Endodermal cell (in vitro differentiated cells): Measurements from ENCODE around the gene RBL1. TPM values are rescaled to one million over a fixed set of nuclear protein-coding genes. Genes with fewer than 3 reads are reported as not detected.
"Not testable (repeated sequence)": the region's sequence is repeated elsewhere in the genome, so short reads cannot be mapped to it uniquely, and the experiment has no call there.

Source experiments
- DNase-seq: peaks from one replicate; pipeline ENCODE4 v3.0.0-alpha.2; 2017
- H3K27ac ChIP-seq: 2 replicates; pipeline ENCODE4 v1.5.1; 2013; ENCODE audit warnings: mild to moderate bottlenecking, low read depth, low read length, moderate library complexity
- H3K27me3 ChIP-seq: 2 replicates; pipeline ENCODE4 v1.6.1; 2013; ENCODE audit warnings: mild to moderate bottlenecking, low read length, moderate library complexity; ENCODE audit not compliant: insufficient read depth, control insufficient read depth, poor library complexity, severe bottlenecking
- H3K36me3 ChIP-seq: 2 replicates; pipeline ENCODE4 v1.7.0; 2013; ENCODE audit warnings: mild to moderate bottlenecking, low read length, moderate library complexity; ENCODE audit not compliant: control insufficient read depth, insufficient read depth
- H3K4me1 ChIP-seq: one replicate; pipeline ENCODE4 v1.7.0; 2013; ENCODE audit warnings: low read length; ENCODE audit not compliant: control insufficient read depth, insufficient read depth
- H3K4me3 ChIP-seq: 2 replicates; pipeline ENCODE4 v1.5.1; 2013; ENCODE audit warnings: mild to moderate bottlenecking, low read length, moderate library complexity
- H3K9ac ChIP-seq: 2 replicates; pipeline ENCODE4 v1.6.1; 2013; ENCODE audit warnings: mild to moderate bottlenecking, low read length, moderate library complexity; ENCODE audit not compliant: poor library complexity, severe bottlenecking; ENCODE audit errors: extremely low read depth
- H3K9me3 ChIP-seq: 2 replicates; pipeline ENCODE4 v1.6.1; 2013; ENCODE audit warnings: mild to moderate bottlenecking, low read length, moderate library complexity; ENCODE audit not compliant: control insufficient read depth
- H3K27ac Mint-ChIP-seq: 2 replicates; pipeline ENCODE4 v1.8.0; 2020; ENCODE audit warnings: mixed read lengths
- H3K27me3 Mint-ChIP-seq: 2 replicates; pipeline ENCODE4 v1.8.0; 2021; ENCODE audit warnings: mild to moderate bottlenecking, mixed read lengths; ENCODE audit not compliant: insufficient read depth
- H3K36me3 Mint-ChIP-seq: 2 replicates; pipeline ENCODE4 v1.8.0; 2020; ENCODE audit warnings: low read depth, mixed read lengths
- H3K4me1 Mint-ChIP-seq: 2 replicates; pipeline ENCODE4 v1.8.0; 2020; ENCODE audit warnings: mixed read lengths
- H3K4me3 Mint-ChIP-seq: 2 replicates; pipeline ENCODE4 v1.8.0; 2020; ENCODE audit warnings: mild to moderate bottlenecking, moderate library complexity, mixed read lengths
- H3K9me3 Mint-ChIP-seq: 2 replicates; pipeline ENCODE4 v1.8.0; 2020; ENCODE audit warnings: mild to moderate bottlenecking, mixed read lengths
- WGBS, 2 experiments: methylation state at CpG; one replicate each; pipeline versions ENCODE4 v1.1.5 to v1.1.7; 2013; ENCODE audit warnings: missing lambda C conversion rate in 2 of 2, mixed read lengths in 1 of 2; ENCODE audit not compliant: insufficient coverage in 1 of 2, insufficient read length in 1 of 2; 5-methylcytosine and 5-hydroxymethylcytosine counted together
- total RNA-seq, 2 donors: library from RNA; stranded (reverse); fragmentation: NEBNext Ultra II Directional in 1 of 2; extraction: Animal tissue kit (Norgen Biotek cat#: 25700) in 1 of 2; gene quantifications; 2 replicates in 1 of 2; 3 replicates in 1 of 2; pipeline ENCODE4 v1.2.1, GENCODE V29; 2021
- TF ChIP-seq, protein P1 (sequence below): fragments of 200-600 bp; sonication (generic); conservative IDR thresholded peaks from 2 replicates; pipeline ENCODE4 v1.5.0; 2021; ENCODE audit warnings: antibody characterized with exemption, mild to moderate bottlenecking

The RBL1 gene
- total RNA-seq, 2 donors from 2014 or later, result 11.4 to 16.7 TPM

DNA sequence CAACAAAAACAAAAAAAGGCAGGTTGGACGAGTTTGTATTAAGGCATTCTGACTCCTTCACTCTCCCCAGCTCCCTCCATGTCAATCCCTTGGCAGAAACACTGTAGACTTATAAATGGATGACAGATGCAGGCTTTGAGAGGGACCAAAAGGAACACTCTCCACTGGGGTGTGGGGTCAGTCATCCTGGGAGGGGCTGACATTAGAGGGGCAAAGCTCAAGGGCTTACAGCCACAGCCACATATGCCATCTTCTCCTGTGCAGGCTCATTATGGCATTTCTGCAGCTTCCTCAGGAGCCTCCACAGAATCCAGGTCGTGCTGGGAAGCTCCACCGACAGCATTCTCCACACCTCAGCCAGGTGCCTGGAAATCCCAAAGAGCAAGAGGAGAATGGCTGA, 33.0 kb upstream of the RBL1 start:
- no peaks in the 10 kb centered on the region for H3K36me3 ChIP-seq
- Mint-ChIP-seq H3K4me1 (no peaks in the 10 kb centered on the region), H3K4me3 (no peak overlapping the region), H3K36me3 (no peaks in the 10 kb centered on the region), H3K9me3 (peaks cover 18% of the 10 kb centered on the region), H3K27ac (no peak overlapping the region), H3K27me3 (peaks cover 6% of the 10 kb centered on the region)
- peaks cover 5% of the 10 kb centered on the region for H3K27me3 ChIP-seq
- TF ChIP-seq, protein P1, sequence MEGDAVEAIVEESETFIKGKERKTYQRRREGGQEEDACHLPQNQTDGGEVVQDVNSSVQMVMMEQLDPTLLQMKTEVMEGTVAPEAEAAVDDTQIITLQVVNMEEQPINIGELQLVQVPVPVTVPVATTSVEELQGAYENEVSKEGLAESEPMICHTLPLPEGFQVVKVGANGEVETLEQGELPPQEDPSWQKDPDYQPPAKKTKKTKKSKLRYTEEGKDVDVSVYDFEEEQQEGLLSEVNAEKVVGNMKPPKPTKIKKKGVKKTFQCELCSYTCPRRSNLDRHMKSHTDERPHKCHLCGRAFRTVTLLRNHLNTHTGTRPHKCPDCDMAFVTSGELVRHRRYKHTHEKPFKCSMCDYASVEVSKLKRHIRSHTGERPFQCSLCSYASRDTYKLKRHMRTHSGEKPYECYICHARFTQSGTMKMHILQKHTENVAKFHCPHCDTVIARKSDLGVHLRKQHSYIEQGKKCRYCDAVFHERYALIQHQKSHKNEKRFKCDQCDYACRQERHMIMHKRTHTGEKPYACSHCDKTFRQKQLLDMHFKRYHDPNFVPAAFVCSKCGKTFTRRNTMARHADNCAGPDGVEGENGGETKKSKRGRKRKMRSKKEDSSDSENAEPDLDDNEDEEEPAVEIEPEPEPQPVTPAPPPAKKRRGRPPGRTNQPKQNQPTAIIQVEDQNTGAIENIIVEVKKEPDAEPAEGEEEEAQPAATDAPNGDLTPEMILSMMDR, result no peak
- WGBS, 2 experiments, result 83 to 90% methylated on average over 2 to 3 of the region's 3 CpGs
- DNase-seq, result no peak
- H3K27ac ChIP-seq, result no peak overlapping the region
- H3K9me3 ChIP-seq, result no peaks in the 10 kb centered on the region
- H3K9ac ChIP-seq, result no peak overlapping the region
- no peak overlapping the region for H3K4me3 ChIP-seq
- no peaks in the 10 kb centered on the region for H3K4me1 ChIP-seq

DNA sequence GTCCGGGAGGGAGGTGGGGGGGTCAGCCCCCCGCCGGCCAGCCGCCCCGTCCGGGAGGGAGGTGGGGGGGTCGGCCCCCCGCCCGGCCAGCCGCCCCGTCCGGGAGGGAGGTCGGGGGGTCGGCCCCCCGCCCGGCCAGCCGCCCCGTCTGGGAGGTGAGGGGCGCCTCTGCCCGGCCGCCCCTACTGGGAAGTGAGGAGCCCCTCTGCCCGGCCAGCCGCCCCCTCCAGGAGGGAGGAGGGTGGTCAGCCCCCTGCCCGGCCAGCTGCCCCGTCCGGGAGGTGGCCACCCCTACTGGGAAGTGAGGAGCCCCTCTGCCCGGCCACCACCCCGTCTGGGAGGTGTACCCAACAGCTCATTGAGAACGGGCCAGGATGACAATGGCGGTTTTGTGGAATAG, 30.5 kb upstream of the RBL1 start:
- H3K27ac ChIP-seq, H3K36me3 Mint-ChIP-seq, H3K4me3 ChIP-seq, H3K4me1 Mint-ChIP-seq, H3K36me3 ChIP-seq, H3K27me3 ChIP-seq, H3K4me1 ChIP-seq, H3K27me3 Mint-ChIP-seq, H3K27ac Mint-ChIP-seq, H3K9me3 ChIP-seq, H3K4me3 Mint-ChIP-seq, DNase-seq, H3K9ac ChIP-seq: not testable (repeated sequence)
- 95% methylated on average over 15 of the region's 30 CpGs; no CpG with 5 or more reads in 1 of the 2 experiments for WGBS, 2 experiments
- peaks cover 18% of the 10 kb centered on the region for H3K9me3 Mint-ChIP-seq

DNA sequence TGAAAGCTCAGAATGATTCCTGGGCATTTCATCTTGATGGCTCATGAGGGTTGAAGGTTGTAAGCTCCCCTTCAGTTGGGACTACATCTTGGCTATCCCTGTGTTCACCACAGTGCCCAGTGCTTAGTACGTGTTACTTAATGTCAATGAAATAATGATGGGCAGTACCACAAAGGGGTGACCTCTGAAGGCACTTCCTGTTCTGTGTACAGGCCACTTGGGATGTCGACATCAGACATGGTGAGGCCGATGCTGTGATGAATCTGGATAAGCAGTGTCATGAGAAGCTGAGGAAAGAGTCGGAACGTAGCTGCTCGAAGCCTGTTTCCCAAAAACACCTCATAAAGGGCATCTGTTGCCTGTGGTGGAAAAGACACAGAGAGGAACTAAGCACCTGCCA, 27.6 kb upstream of the RBL1 start:
- H3K27ac Mint-ChIP-seq, result no peak overlapping the region

More for the DNA sequence above, 27.6 kb upstream of the RBL1 start:
- Mint-ChIP-seq H3K4me3 (no peak overlapping the region), H3K36me3 (no peaks in the 10 kb centered on the region), H3K4me1 (no peaks in the 10 kb centered on the region), H3K9me3 (peaks cover 18% of the 10 kb centered on the region), H3K27me3 (no peaks in the 10 kb centered on the region)
- no peak overlapping the region for H3K4me3 ChIP-seq
- H3K27ac ChIP-seq, result no peak overlapping the region
- no peaks in the 10 kb centered on the region for H3K9me3 ChIP-seq
- 91 to 92% methylated on average over 5 to 6 of the region's 6 CpGs for WGBS, 2 experiments
- H3K27me3 ChIP-seq, result no peaks in the 10 kb centered on the region
- TF ChIP-seq, protein P1, result no peak
- no peak for DNase-seq
- no peaks in the 10 kb centered on the region for H3K36me3 ChIP-seq
- no peaks in the 10 kb centered on the region for H3K4me1 ChIP-seq
- H3K9ac ChIP-seq, result no peak overlapping the region
